HG03095 (cell line): Measurements from ENCODE around the gene GOLGA8A.
"Not testable (repeated sequence)": the region's sequence is repeated elsewhere in the genome, so short reads cannot be mapped to it uniquely, and the experiment has no call there.

Experiments
- ATAC-seq: cut with Tn5 transposase; IDR thresholded peaks from one replicate; pipeline ENCODE4 v1.9.1; 2021; ENCODE audit warnings: moderate library complexity; ENCODE audit not compliant: unreplicated experiment

GOLGA8A gene

DNA sequence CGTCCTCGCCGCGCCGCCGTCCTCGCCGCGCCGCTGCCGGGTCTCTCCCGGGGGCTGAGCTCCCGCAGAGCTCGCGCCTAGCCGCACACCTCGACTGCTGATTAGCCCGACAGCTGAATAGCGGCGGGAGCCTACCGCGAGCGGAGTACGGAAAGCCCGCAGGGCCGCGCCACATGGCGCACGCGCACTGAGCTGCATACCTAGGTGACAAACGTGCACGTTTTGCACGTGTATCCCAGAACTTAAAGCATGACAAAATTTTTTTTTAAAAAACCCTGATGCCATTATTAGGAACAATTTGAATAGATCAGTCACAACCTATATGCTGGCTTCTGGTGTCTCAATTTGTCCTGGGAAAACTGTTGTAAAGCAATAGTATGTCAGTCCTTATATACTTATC is at the start of gene GOLGA8A:
Gene GOLGA8A, minus strand, starts transcription at position 122 of the 400 bp plus-strand sequence. CDS start 48,117 bp downstream, outside the sequence.
- peak; percentile 60 for ATAC-seq

GRCh38 chr15:34483644-34484043 is 46.0 kb upstream of the GOLGA8A start:
- ATAC-seq: no peak

- ATAC-seq: no peak
Measured at GRCh38 chr15:34481370-34481769, 43.8 kb upstream of the GOLGA8A start.

GRCh38 chr15:34473840-34474239 is 36.2 kb upstream of the GOLGA8A start:
- ATAC-seq: no peak

DNA sequence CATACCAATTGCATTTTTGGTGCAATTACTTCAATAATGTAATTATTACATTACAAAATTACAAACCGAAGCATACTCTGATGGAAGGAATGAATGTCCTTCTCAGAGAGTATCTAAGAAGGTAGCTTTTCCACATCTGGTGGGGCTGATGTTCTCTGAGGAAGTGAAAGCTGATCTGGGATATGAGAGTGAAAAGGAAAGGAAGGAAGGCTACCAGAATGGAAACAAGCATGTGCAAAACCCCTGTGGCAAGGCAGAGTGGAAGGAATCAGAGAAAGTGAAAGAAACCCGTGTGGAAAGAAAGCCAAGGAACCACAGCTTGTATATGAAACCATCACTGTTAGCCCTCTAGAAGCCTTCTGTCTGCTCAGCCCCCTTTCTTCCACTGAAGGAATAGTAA is 35.3 kb upstream of the GOLGA8A start:
- ATAC-seq: no peak

- ATAC-seq: no peak
Measured at GRCh38 chr15:34470892-34471291, 33.3 kb upstream of the GOLGA8A start.

- ATAC-seq: no peak
Measured at GRCh38 chr15:34470091-34470490, 32.5 kb upstream of the GOLGA8A start.

GRCh38 chr15:34461730-34462129 is 24.1 kb upstream of the GOLGA8A start:
- no peak for ATAC-seq

DNA sequence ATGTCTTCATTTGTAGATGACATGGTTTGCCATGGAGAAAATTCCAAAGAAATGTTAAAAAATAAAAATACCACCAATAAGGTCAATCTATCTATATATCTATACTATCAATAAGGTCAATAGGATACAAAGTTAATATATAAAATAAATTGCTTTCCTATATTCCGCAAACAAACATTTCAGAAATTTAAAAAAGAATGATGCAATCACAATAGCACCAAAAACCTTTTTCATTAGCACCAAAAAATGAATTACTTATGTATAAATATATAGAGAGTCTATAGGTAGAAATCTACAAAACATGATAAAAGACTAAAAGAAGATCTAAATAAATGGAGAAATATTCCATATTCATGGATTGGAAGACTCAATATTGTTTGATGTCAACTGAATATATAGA is 22.8 kb upstream of the GOLGA8A start:
- no peak for ATAC-seq

- no peak for ATAC-seq
Measured at GRCh38 chr15:34456658-34457057, 19.1 kb upstream of the GOLGA8A start.

DNA sequence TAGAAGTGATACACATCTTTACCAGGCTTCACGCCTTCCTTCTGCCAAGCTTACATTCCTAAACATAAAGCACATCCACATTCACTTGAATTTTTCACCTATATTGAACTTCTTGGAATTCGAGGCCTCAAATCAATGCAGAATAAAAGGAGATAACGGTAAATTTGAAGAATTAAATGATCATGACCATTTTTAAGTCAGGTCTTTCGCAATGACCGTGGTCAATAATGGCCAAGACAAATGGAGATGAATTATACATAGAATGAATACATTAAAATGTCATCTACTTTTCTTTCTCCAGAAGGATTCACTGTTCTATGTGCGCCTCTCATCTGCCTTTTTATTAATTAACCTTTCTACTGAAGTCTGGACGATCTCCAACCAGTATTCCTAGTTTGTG is 5.3 kb upstream of the GOLGA8A start:
- ATAC-seq: no peak

GRCh38 chr15:34439878-34440277 is 2.3 kb upstream of the GOLGA8A start:
- no peak for ATAC-seq

DNA sequence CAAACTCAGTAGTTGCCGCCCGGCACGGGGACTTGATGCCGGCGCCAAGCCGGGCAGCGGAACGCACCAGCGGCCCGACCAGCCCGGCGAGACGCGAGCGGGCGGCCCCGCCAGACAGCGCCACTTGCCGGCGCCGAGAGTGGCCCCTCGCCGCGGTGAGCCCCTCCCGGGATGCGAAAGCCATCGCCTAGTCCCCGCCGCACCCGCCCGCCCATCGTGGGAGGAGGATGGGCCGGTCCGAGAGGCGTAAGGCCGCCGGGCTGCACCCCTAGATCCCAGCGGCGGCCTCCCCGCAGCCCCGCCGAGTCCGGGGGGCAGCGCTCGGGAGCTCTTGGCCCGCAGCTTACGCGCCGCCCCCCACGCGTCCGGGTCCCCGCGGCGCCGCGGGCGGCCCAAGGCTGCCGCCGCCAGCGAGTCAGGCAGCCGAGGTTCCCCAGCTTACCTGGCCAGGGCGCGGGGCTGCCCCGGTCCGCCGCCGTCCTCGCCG is 609 bp downstream of the GOLGA8A start:
- ATAC-seq: no peak

DNA sequence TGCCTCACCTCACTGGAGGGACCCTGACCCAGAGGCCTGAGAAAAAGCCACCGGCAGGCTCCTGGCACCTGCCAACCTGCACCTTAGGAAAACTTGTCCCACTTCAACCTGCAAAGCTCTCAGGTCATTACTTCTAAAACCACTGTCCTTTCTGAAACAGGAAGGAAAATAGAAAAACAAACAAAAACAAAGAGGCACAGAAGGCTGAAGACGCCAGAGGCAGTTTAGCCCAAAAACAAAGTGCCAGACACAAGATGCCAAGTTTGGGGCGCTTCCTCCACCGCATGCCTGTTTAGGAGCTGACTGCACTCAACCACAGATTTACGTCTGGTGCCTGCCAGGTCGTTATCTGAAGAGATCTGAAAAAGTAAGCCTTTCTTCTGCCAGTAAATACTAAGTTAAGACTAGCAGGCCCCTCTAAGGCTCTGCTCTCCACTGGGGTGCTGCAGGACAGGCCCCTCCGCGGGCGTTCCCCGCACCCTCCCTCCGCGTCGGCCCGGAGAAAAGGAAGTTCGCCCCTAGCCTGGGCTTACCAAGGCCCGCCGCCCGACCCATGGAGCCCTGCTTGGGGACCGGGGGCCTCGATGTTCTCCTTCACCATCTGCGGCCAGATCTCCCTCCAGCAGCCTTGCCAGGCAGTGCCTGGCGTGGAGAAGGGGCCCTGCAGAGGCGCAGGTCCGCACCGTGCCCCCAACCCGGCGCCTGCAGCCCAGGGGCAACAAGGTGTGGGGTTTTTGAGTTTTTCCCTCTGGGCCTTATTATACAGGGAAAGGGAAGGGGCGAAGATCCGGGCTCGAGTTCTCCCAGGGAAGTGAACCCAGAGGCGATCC is 1.3 kb downstream of the GOLGA8A start:
- ATAC-seq: no peak

DNA sequence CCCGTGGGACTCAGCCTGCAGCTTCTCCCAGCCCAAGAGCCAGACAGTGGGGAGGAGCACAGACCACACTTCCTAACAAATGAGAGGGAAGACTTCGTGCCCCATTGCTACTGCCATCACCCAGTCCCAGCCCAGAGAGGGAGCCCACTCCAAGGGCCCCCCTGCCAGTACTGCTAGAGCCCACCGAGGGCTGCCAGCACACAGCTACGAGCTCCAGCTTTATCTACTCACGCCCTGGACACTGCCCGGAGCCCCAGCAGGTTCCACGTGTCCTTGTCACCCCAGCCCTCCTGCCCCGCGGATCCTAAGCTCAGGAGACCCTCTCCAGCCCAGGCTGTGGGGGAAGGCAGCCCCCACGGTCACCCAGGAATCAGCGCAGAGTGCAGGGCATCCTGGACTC is 1.9 kb downstream of the GOLGA8A start:
- ATAC-seq: no peak

DNA sequence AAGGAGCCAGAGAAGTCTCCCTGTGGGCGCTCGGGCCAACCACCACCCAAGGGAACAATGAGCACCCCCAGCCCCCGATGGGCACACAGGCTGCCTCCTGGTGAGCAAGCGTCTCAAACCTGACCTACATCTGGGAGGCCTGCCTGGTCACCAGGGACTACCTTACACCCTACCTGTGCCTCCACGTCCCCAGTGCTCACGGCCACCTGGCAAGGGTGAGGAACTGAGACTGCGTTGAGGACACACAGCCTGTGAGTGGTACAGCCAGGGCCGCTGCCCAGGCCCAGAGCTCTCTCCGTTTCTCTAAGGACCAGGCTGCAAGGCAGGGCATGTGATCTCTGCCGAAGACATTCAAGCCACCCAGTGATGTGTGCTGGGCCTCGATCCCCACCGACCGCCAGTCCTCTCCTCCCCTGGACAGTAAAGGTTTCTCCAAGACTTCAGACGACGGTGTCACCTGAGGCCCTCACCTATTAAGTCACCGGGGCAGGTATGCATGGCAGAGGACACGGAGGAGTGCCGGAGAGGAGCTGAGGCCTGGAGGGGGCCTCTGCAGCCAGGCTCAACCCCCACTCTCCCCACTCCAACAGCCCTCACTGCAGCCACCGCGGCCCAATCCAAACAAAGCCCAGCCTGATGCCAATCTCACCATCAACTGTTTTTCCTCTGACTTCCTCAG is 2.8 kb downstream of the GOLGA8A start:
- ATAC-seq: no peak

GRCh38 chr15:34433956-34434626 is 3.5 kb downstream of the GOLGA8A start:
- ATAC-seq: not testable (repeated sequence)

GRCh38 chr15:34430642-34431041 is 7.0 kb downstream of the GOLGA8A start:
- ATAC-seq: not testable (repeated sequence)

- ATAC-seq: not testable (repeated sequence)
Measured at GRCh38 chr15:34423425-34424090, 14.1 kb downstream of the GOLGA8A start.

DNA sequence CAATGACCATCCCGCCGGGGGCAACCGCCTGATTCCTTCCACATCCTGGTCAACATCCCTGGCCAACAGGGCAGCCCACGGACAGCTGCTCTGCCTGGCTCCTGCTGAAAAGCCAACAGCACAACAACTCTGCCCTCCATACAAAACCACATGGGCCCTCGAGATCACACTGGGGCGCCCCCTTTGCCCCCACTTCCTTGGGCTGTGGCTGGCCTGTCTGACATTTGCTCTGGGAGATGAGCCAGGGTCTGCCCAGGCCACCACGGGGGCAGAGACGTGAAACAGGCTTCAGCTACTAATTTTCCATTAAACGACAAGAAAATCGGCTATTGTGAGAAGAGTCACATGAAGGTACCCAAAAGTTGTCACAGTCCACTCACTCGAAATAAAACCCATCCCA is 16.7 kb downstream of the GOLGA8A start:
- not testable (repeated sequence) for ATAC-seq

- ATAC-seq: not testable (repeated sequence)
Measured at GRCh38 chr15:34418435-34418834, 19.2 kb downstream of the GOLGA8A start.
